Gastroesophageal sphincter (tissue), 3 donors: Measurements from ENCODE around the gene NEDD4L.

Experiments
- CTCF ChIP-seq, 4 experiments: fragments of 200-600 bp in 2 of 4; fragments of 450-650 bp in 2 of 4; sonication (generic) in 1 of 4; IDR thresholded peaks; one replicate each; pipeline ENCODE4 v1.5.1; 2017 to 2019; ENCODE audit warnings: antibody characterized with exemption in 4 of 4, mild to moderate bottlenecking in 2 of 4, moderate library complexity in 2 of 4
- EP300 ChIP-seq: sonication (generic); formaldehyde crosslinking; IDR thresholded peaks from one replicate; pipeline ENCODE4 v1.6.1; 2017; ENCODE audit warnings: antibody characterized with exemption, mild to moderate bottlenecking
- POLR2AphosphoS5 ChIP-seq: sonication (generic); formaldehyde crosslinking; IDR thresholded peaks from one replicate; pipeline ENCODE4 v1.6.1; 2017; ENCODE audit warnings: antibody characterized with exemption

- TF ChIP-seq CTCF (IDR thresholded peaks at IDR 0.05) (no peak), POLR2AphosphoS5 (no peak), EP300 (no peak)
These were observed 174.1 kb downstream of the NEDD4L start for GRCh38 chr18:58218117-58218516.
